ENCODE results near the gene BPIFB1.

GRCh38 chr20:33339515-33340058 lies 56.6 kb downstream of the BPIFB1 start:
- no peak for TF ChIP-seq CTCF (conservative IDR thresholded peaks at IDR 0.05 in 1 of 2, IDR thresholded peaks at IDR 0.05 in 1 of 2; ENCODE audit: low read depth in 1 of 2, low read length in 2 of 2)
- no peak for TF ChIP-seq EZH2 (IDR thresholded peaks at IDR 0.05; ENCODE audit: low read length, missing control alignments)

Measured in fibroblast of lung (primary cell).